ENCODE results near the gene FARP1. TPM values are rescaled to one million over a fixed set of nuclear protein-coding genes. Genes with fewer than 3 reads are reported as not detected.

The FARP1 gene, protein sequence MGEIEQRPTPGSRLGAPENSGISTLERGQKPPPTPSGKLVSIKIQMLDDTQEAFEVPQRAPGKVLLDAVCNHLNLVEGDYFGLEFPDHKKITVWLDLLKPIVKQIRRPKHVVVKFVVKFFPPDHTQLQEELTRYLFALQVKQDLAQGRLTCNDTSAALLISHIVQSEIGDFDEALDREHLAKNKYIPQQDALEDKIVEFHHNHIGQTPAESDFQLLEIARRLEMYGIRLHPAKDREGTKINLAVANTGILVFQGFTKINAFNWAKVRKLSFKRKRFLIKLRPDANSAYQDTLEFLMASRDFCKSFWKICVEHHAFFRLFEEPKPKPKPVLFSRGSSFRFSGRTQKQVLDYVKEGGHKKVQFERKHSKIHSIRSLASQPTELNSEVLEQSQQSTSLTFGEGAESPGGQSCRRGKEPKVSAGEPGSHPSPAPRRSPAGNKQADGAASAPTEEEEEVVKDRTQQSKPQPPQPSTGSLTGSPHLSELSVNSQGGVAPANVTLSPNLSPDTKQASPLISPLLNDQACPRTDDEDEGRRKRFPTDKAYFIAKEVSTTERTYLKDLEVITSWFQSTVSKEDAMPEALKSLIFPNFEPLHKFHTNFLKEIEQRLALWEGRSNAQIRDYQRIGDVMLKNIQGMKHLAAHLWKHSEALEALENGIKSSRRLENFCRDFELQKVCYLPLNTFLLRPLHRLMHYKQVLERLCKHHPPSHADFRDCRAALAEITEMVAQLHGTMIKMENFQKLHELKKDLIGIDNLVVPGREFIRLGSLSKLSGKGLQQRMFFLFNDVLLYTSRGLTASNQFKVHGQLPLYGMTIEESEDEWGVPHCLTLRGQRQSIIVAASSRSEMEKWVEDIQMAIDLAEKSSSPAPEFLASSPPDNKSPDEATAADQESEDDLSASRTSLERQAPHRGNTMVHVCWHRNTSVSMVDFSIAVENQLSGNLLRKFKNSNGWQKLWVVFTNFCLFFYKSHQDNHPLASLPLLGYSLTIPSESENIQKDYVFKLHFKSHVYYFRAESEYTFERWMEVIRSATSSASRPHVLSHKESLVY
- total RNA-seq (34.1 and 43.2 TPM in 2 replicates), polyA plus RNA-seq (44.2 and 52.1 TPM in 2 replicates)

DNA sequence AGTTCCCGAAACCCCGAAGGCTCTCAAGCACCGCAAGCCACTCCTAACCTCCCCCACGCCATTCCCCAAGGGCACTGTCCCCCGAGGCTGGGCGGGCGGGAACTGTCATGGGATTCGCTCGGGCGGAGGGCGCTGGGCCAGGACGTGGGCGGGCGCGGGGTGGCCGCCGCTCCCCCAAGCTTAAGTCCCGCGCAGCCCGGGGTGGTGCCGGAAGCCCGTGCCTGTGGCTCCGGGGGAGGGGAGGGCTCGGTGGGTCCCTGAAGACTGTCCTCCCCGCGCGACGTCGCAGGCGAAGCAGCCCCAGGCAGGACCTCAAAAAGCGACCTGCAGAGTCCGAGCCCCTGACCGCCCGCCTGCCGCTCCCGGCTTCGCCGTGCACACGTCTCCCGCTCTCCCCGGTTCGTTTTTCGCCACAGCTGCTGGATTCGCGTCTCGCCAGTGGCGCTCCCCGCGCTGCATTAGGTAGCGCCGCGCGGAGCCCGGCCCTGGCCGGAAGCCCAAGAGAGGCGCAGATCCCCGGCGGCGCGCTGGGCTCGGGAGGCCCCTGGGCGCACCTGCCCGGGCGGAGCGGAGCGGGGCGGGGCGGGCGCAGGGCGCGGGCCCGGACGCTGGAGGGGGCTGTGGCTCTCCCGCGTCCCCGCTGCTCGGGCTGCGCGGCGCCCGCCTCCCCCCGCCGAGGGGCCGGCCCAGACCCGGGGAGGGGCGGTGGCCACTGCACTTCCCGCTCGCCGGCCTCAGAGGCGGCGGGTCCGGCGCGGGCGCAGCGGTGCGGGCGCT, at the start of gene FARP1:
FARP1 (plus strand) TSS at position 715 of the 777 bp plus-strand sequence. CDS start 70,149 bp downstream, outside the sequence.
- Histone ChIP-seq H3K4me3 (peak within 1 kb of the TSS; percentile 67), H3K27ac (peak within 1 kb of the TSS; percentile 44)

DNA sequence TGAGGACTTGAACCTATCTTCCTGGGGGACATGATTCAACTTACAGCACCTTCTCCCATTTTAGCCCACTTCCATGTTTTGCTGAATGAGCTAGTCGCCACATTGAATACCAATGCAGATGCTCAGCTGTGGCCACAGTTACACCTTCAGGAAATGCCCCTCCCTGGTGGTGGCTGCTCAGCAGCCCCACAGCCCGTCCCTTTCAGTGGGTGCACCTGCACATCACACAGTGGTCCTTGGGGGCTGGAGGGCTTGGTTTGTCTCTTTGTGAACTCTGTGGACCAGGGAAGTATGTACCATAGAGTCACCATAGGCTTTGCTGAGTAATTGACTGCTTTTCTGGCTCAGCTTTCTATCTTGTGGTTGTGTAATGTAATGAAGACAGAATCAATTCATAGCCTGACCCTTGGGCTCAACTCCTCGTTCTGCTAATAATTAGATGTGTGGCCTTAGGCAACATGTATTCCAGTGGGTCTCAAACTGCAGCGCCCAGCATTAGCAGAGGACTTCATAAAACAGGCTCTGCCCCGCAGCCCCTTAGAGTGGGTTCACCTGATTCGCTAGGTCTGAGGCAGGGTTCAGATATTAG, 48.1 kb upstream of the FARP1 start:
- H3K27me3 ChIP-seq = no peaks in the 10 kb centered on the region
- H3K4me1 ChIP-seq (ENCODE audit: low read depth) = no peaks in the 10 kb centered on the region
- no peak overlapping the region for H3K27ac ChIP-seq
- no peaks in the 10 kb centered on the region for H3K36me3 ChIP-seq
- no peaks in the 10 kb centered on the region for H3K9me3 ChIP-seq (ENCODE audit: low read depth)
- no peak overlapping the region for H3K4me3 ChIP-seq
- no peak for DNase-seq (ENCODE audit: low read depth in 1 of 2, low spot score in 1 of 2)
- TF ChIP-seq, protein P1, sequence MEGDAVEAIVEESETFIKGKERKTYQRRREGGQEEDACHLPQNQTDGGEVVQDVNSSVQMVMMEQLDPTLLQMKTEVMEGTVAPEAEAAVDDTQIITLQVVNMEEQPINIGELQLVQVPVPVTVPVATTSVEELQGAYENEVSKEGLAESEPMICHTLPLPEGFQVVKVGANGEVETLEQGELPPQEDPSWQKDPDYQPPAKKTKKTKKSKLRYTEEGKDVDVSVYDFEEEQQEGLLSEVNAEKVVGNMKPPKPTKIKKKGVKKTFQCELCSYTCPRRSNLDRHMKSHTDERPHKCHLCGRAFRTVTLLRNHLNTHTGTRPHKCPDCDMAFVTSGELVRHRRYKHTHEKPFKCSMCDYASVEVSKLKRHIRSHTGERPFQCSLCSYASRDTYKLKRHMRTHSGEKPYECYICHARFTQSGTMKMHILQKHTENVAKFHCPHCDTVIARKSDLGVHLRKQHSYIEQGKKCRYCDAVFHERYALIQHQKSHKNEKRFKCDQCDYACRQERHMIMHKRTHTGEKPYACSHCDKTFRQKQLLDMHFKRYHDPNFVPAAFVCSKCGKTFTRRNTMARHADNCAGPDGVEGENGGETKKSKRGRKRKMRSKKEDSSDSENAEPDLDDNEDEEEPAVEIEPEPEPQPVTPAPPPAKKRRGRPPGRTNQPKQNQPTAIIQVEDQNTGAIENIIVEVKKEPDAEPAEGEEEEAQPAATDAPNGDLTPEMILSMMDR (IDR thresholded peaks at IDR 0.05; ENCODE audit: low read depth, low read length) = no peak

More for the DNA sequence above, at the start of gene FARP1:
- TF ChIP-seq, protein P1 (IDR thresholded peaks at IDR 0.05; ENCODE audit: low read depth, low read length) = peak; percentile 9
- Histone ChIP-seq H3K9me3 (ENCODE audit: low read depth) (no peaks in the 10 kb centered on the region), H3K4me1 (ENCODE audit: low read depth) (peaks cover 17% of the 10 kb centered on the region), H3K36me3 (no peaks in the 10 kb centered on the region), H3K27me3 (peaks cover 15% of the 10 kb centered on the region)
- peak; percentile 72 to 91 for DNase-seq (ENCODE audit: low read depth in 1 of 2, low spot score in 1 of 2)

DNA sequence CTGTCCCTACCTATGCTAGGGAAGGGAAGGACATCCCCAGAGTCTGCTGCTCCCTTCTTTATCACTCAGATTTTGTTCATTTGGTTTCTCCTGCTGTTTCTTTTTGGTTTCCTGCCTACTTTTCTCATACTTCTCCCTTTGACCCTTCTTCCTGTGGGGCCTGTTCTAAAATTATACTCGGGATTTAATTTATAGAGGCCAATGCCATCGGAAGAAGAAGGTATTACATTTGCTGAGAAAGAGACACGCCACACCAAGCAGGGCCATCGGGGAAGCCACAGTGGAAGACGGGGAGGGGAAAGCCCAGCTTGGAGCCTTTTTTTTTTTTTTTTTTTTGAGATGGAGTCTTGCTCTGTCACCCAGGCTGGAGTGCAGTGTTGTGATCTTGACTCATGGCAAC, 46.8 kb upstream of the FARP1 start:
- H3K36me3 ChIP-seq = no peaks in the 10 kb centered on the region
- no peaks in the 10 kb centered on the region for H3K9me3 ChIP-seq (ENCODE audit: low read depth)
- H3K4me1 ChIP-seq (ENCODE audit: low read depth) = no peaks in the 10 kb centered on the region
- no peaks in the 10 kb centered on the region for H3K27me3 ChIP-seq
- no peak for DNase-seq (ENCODE audit: low read depth in 1 of 2, low spot score in 1 of 2)
- TF ChIP-seq, protein P1 (IDR thresholded peaks at IDR 0.05; ENCODE audit: low read depth, low read length) = no peak
- no peak overlapping the region for H3K4me3 ChIP-seq
- no peak overlapping the region for H3K27ac ChIP-seq

DNA sequence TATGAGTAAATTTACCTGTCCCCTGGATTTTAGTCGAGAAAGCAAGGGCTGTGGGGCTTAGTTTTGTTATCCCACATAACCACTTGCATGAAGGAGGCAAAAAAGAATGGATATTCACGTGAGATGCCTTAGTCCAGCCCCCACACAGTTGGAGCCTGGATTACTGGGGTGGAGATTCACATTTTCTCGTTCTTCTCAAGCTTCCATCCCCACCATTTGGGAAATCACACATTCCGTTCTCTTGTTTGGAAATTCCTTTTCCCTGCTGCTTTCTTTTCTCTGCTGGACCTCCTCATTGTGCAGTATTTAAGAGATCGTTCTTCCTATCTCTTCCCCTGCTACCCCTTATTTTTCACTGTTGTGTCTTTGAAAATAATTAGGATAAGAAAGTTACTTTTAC, 45.1 kb upstream of the FARP1 start:
- H3K4me3 ChIP-seq = no peak overlapping the region
- no peaks in the 10 kb centered on the region for H3K36me3 ChIP-seq
- no peak for DNase-seq (ENCODE audit: low read depth in 1 of 2, low spot score in 1 of 2)
- H3K9me3 ChIP-seq (ENCODE audit: low read depth) = no peaks in the 10 kb centered on the region
- H3K27ac ChIP-seq = no peak overlapping the region
- H3K4me1 ChIP-seq (ENCODE audit: low read depth) = no peaks in the 10 kb centered on the region
- H3K27me3 ChIP-seq = no peaks in the 10 kb centered on the region
- TF ChIP-seq, protein P1 (IDR thresholded peaks at IDR 0.05; ENCODE audit: low read depth, low read length) = no peak
